Measurements from ENCODE around the gene JDP2.

- TF ChIP-seq, protein P1, sequence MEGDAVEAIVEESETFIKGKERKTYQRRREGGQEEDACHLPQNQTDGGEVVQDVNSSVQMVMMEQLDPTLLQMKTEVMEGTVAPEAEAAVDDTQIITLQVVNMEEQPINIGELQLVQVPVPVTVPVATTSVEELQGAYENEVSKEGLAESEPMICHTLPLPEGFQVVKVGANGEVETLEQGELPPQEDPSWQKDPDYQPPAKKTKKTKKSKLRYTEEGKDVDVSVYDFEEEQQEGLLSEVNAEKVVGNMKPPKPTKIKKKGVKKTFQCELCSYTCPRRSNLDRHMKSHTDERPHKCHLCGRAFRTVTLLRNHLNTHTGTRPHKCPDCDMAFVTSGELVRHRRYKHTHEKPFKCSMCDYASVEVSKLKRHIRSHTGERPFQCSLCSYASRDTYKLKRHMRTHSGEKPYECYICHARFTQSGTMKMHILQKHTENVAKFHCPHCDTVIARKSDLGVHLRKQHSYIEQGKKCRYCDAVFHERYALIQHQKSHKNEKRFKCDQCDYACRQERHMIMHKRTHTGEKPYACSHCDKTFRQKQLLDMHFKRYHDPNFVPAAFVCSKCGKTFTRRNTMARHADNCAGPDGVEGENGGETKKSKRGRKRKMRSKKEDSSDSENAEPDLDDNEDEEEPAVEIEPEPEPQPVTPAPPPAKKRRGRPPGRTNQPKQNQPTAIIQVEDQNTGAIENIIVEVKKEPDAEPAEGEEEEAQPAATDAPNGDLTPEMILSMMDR (IDR thresholded peaks at IDR 0.05) = no peak
- TF ChIP-seq EZH2 (IDR thresholded peaks at IDR 0.05; ENCODE audit: borderline replicate concordance, insufficient read depth, low read depth, low read length, poor library complexity, severe bottlenecking) = no peak
These were observed 28.5 kb upstream of the JDP2 start for GRCh38 chr14:75399321-75399720.

All from B cell (primary cell).